Choroid plexus epithelial cell (primary cell): Measurements from ENCODE around the gene PAFAH1B1.

ENCODE experiments used
- DNase-seq: peaks from one replicate; pipeline ENCODE4 v3.0.0-alpha.2; 2010; ENCODE audit warnings: low read depth
- H3K4me3 ChIP-seq: 2 replicates; pipeline ENCODE4 v1.5.1; 2011; ENCODE audit warnings: low read depth, mild to moderate bottlenecking, control low read depth, low read length, moderate library complexity
- CTCF ChIP-seq: conservative IDR thresholded peaks from 2 replicates; pipeline ENCODE4 v1.5.1; 2011; ENCODE audit warnings: low read depth, mild to moderate bottlenecking, control low read depth, inconsistent platforms, low read length, moderate library complexity

The PAFAH1B1 gene

GRCh38 chr17:2685696-2686095 is 92.2 kb downstream of the PAFAH1B1 start:
- no peak for TF ChIP-seq CTCF
- H3K4me3 ChIP-seq: no peak overlapping the region
- DNase-seq: no peak

- no peak for TF ChIP-seq CTCF
- no peak overlapping the region for H3K4me3 ChIP-seq
- DNase-seq: no peak
These were observed 93.6 kb downstream of the PAFAH1B1 start for GRCh38 chr17:2687074-2687418.

GRCh38 chr17:2688351-2689342 is 95.2 kb downstream of the PAFAH1B1 start:
- TF ChIP-seq CTCF: no peak
- DNase-seq: peak; percentile 35
- no peak overlapping the region for H3K4me3 ChIP-seq

- H3K4me3 ChIP-seq: no peak overlapping the region
- no peak for DNase-seq
- no peak for TF ChIP-seq CTCF
These were observed 96.1 kb downstream of the PAFAH1B1 start for GRCh38 chr17:2689411-2690164.

GRCh38 chr17:2690165-2691068 is 97.0 kb downstream of the PAFAH1B1 start:
- no peak overlapping the region for H3K4me3 ChIP-seq
- no peak for TF ChIP-seq CTCF
- DNase-seq: no peak

- H3K4me3 ChIP-seq: no peak overlapping the region
- no peak for TF ChIP-seq CTCF
- no peak for DNase-seq
These were observed 97.8 kb downstream of the PAFAH1B1 start for GRCh38 chr17:2691069-2691871.
